C4-2B (cell line): ENCODE results near the gene CRYBB3.

ENCODE experiments used
- ZFX ChIP-seq: fragments of 450-650 bp; IDR thresholded peaks from 2 replicates; pipeline ENCODE4 v1.6.1; 2017
- TF ChIP-seq, protein P1 (sequence below): fragments of 450-650 bp; conservative IDR thresholded peaks from 2 replicates; pipeline ENCODE4 v1.5.1; 2017; ENCODE audit warnings: mild to moderate bottlenecking

- TF ChIP-seq, protein P1, sequence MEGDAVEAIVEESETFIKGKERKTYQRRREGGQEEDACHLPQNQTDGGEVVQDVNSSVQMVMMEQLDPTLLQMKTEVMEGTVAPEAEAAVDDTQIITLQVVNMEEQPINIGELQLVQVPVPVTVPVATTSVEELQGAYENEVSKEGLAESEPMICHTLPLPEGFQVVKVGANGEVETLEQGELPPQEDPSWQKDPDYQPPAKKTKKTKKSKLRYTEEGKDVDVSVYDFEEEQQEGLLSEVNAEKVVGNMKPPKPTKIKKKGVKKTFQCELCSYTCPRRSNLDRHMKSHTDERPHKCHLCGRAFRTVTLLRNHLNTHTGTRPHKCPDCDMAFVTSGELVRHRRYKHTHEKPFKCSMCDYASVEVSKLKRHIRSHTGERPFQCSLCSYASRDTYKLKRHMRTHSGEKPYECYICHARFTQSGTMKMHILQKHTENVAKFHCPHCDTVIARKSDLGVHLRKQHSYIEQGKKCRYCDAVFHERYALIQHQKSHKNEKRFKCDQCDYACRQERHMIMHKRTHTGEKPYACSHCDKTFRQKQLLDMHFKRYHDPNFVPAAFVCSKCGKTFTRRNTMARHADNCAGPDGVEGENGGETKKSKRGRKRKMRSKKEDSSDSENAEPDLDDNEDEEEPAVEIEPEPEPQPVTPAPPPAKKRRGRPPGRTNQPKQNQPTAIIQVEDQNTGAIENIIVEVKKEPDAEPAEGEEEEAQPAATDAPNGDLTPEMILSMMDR: no peak
- no peak for TF ChIP-seq ZFX
These were observed 6.5 kb upstream of the CRYBB3 start for GRCh38 chr22:25193130-25193529.
